IMR-90 (cell line): Measurements from ENCODE around the gene CD19. TPM values are rescaled to one million over a fixed set of nuclear protein-coding genes. Genes with fewer than 3 reads are reported as not detected.

Experiments used
- ELK1 ChIP-seq: fragments of 150-350 bp; IDR thresholded peaks from 2 replicates; pipeline ENCODE4 v1.6.1; 2016; ENCODE audit warnings: low read depth, mild to moderate bottlenecking, low read length, moderate library complexity, borderline replicate concordance
- FOS ChIP-seq: fragments of 150-350 bp; IDR thresholded peaks from 2 replicates; pipeline ENCODE4 v1.6.1; 2016; ENCODE audit warnings: low read depth, low read length
- MAFK ChIP-seq: IDR thresholded peaks from 2 replicates; pipeline ENCODE4 v1.6.1; 2012; ENCODE audit warnings: low read depth, low read length, improper control_type of control experiment
- MXI1 ChIP-seq: IDR thresholded peaks from 2 replicates; pipeline ENCODE4 v1.6.1; 2012; ENCODE audit warnings: low read depth, mild to moderate bottlenecking, low read length, moderate library complexity, borderline replicate concordance
- RAD21 ChIP-seq: IDR thresholded peaks from 2 replicates; pipeline ENCODE4 v1.6.1; 2012; ENCODE audit warnings: low read length, improper control_type of control experiment
- USF2 ChIP-seq: fragments of 150-350 bp; IDR thresholded peaks from 2 replicates; pipeline ENCODE4 v1.6.1; 2017; ENCODE audit warnings: mild to moderate bottlenecking, antibody characterized with exemption, low read length, low read depth
- polyA plus RNA-seq, 3 experiments: library from polyadenylated mRNA; depleted of rRNA; stranded (reverse); fragments of >200 nt; gene quantifications; 2 replicates each; pipeline ENCODE4 v1.2.3, GENCODE V29; 2012; ENCODE audit warnings: low replicate concordance in 1 of 3
- total RNA-seq: library from RNA; depleted of rRNA; stranded (reverse); fragments of >200 nt; gene quantifications from 2 replicates; pipeline ENCODE4 v1.2.3, GENCODE V29; 2012

Gene CD19
- total and polyA plus RNA-seq, 2 of the 4 experiments (the other 2 are of a cell fraction): not detected

GRCh38 chr16:28975158-28975599 lies 43.4 kb downstream of the CD19 start (continued):
- TF ChIP-seq USF2: no peak
- no peak for TF ChIP-seq FOS
- TF ChIP-seq RAD21: no peak
- TF ChIP-seq MXI1: no peak
- no peak for TF ChIP-seq MAFK
- no peak for TF ChIP-seq ELK1
